ENCODE results near the gene CHRNB1. TPM values are rescaled to one million over a fixed set of nuclear protein-coding genes. Genes with fewer than 3 reads are reported as not detected.

The CHRNB1 gene
- total RNA-seq, 1 donor from 2014 or later: 11.7 TPM

DNA sequence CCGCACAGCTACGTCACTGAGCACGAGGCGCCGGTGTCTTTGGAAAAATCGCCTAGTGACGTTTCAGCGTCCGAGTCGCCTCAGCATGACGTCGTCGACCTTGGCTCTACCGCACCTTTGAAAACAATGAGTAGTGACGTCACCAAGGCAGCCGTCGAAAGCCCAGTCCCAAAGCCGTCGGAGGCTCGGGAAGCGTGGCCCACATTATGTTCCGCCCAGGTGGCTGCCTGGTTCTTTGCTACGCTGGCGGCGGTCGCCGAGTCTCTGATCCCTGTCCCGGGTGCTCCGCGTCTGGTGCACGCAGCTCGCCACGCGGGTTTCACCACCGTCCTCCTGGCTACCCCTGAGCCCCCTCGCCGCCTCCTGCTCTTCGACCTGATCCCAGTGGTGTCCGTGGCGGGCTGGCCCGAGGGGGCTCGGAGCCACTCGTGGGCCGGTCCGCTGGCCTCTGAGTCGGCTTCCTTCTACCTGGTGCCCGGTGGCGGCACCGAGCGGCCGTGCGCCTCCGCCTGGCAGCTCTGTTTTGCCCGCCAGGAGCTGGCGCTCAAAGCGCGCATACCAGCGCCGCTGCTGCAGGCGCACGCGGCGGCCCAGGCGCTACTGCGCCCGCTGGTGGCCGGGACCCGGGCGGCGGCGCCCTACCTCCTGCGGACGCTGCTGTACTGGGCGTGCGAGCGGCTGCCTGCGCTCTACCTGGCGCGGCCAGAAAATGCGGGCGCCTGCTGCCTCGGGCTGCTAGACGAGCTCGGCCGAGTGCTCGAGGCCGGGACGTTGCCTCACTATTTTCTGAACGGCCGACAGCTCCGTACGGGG is 8.1 kb upstream of the CHRNB1 start:
- TF ChIP-seq, protein P1, sequence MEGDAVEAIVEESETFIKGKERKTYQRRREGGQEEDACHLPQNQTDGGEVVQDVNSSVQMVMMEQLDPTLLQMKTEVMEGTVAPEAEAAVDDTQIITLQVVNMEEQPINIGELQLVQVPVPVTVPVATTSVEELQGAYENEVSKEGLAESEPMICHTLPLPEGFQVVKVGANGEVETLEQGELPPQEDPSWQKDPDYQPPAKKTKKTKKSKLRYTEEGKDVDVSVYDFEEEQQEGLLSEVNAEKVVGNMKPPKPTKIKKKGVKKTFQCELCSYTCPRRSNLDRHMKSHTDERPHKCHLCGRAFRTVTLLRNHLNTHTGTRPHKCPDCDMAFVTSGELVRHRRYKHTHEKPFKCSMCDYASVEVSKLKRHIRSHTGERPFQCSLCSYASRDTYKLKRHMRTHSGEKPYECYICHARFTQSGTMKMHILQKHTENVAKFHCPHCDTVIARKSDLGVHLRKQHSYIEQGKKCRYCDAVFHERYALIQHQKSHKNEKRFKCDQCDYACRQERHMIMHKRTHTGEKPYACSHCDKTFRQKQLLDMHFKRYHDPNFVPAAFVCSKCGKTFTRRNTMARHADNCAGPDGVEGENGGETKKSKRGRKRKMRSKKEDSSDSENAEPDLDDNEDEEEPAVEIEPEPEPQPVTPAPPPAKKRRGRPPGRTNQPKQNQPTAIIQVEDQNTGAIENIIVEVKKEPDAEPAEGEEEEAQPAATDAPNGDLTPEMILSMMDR (IDR thresholded peaks at IDR 0.05; ENCODE audit: insufficient read depth, low read depth, low read length): peak; percentile 39
- TF ChIP-seq EZH2 (IDR thresholded peaks at IDR 0.05; ENCODE audit: insufficient read depth, low read length): no peak
- Mint-ChIP-seq H3K9me3 (ENCODE audit: unreplicated experiment) (no peaks in the 10 kb centered on the region), H3K4me3 (ENCODE audit: unreplicated experiment) (peak overlapping the region; percentile 92), H3K27me3 (ENCODE audit: low read depth, unreplicated experiment) (no peaks in the 10 kb centered on the region), H3K27ac (ENCODE audit: unreplicated experiment) (peak overlapping the region; percentile 58), H3K36me3 (ENCODE audit: low read depth, unreplicated experiment) (peaks cover 3% of the 10 kb centered on the region), H3K4me1 (ENCODE audit: low read depth, unreplicated experiment) (peaks cover 13% of the 10 kb centered on the region)
- Histone ChIP-seq H3K27me3 (ENCODE audit: insufficient read depth, low read length) (peaks cover 27% of the 10 kb centered on the region), H3K9ac (ENCODE audit: low read length) (no peak overlapping the region), H3K79me2 (ENCODE audit: insufficient read depth, low read length) (no peaks in the 10 kb centered on the region), H3K9me3 (ENCODE audit: insufficient read depth, low read depth, low read length) (no peaks in the 10 kb centered on the region), H3K4me2 (ENCODE audit: low read length) (peak overlapping the region; percentile 84), H2AFZ (ENCODE audit: low read depth, low read length) (peak overlapping the region; percentile 75), H4K20me1 (ENCODE audit: insufficient read depth, low read length) (peaks cover 13% of the 10 kb centered on the region), H3K4me3 (ENCODE audit: insufficient read depth, low read depth, low read length) (no peak overlapping the region), H3K27ac (ENCODE audit: low read depth, low read length) (no peak overlapping the region), H3K36me3 (ENCODE audit: insufficient read depth, low read length) (no peaks in the 10 kb centered on the region), H3K4me1 (ENCODE audit: insufficient read depth, low read length) (peaks cover 27% of the 10 kb centered on the region)
- DNase-seq (ENCODE audit: low read depth) (peak; percentile 55), FAIRE-seq (no peak)

DNA sequence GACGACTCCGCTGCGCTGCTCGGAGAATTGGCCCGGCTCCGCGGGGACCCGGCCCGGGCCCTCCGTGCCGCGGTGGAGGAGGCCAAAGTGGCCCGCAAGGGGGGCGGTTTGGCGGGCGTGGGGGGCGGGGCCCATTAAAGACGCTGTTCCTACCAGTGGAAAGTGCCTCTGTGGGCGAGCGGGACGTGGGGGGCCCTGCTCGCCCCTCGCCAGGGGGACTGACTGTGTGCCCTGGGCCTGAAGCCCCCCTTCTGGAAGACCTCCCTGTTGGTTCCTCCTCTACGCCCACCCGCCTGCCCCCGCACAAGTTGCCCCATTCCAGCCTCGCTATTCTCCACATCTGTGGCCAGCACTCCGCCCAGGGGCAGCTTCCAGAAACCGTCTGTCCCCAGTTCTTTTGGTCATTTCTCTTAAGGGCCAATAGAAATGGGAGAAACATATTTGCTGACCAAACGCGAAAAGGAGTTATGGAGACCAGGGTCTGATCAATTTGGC is 7.4 kb upstream of the CHRNB1 start:
- H2AFZ ChIP-seq (ENCODE audit: low read depth, low read length): peak overlapping the region; percentile 68
- no peaks in the 10 kb centered on the region for H3K79me2 ChIP-seq (ENCODE audit: insufficient read depth, low read length)
- Mint-ChIP-seq H3K36me3 (ENCODE audit: low read depth, unreplicated experiment) (peaks cover 6% of the 10 kb centered on the region), H3K9me3 (ENCODE audit: unreplicated experiment) (no peaks in the 10 kb centered on the region), H3K27me3 (ENCODE audit: low read depth, unreplicated experiment) (no peaks in the 10 kb centered on the region), H3K27ac (ENCODE audit: unreplicated experiment) (peak overlapping the region; percentile 88), H3K4me3 (ENCODE audit: unreplicated experiment) (peak overlapping the region; percentile 94), H3K4me1 (ENCODE audit: low read depth, unreplicated experiment) (peaks cover 13% of the 10 kb centered on the region)
- peaks cover 13% of the 10 kb centered on the region for H4K20me1 ChIP-seq (ENCODE audit: insufficient read depth, low read length)
- peaks cover 27% of the 10 kb centered on the region for H3K4me1 ChIP-seq (ENCODE audit: insufficient read depth, low read length)
- H3K27ac ChIP-seq (ENCODE audit: low read depth, low read length): no peak overlapping the region
- no peak for FAIRE-seq
- no peak overlapping the region for H3K9ac ChIP-seq (ENCODE audit: low read length)
- H3K27me3 ChIP-seq (ENCODE audit: insufficient read depth, low read length): peaks cover 27% of the 10 kb centered on the region
- no peak for DNase-seq (ENCODE audit: low read depth)
- no peak overlapping the region for H3K4me3 ChIP-seq (ENCODE audit: insufficient read depth, low read depth, low read length)
- no peaks in the 10 kb centered on the region for H3K36me3 ChIP-seq (ENCODE audit: insufficient read depth, low read length)
- TF ChIP-seq, protein P1 (IDR thresholded peaks at IDR 0.05; ENCODE audit: insufficient read depth, low read depth, low read length): no peak
- no peak for TF ChIP-seq EZH2 (IDR thresholded peaks at IDR 0.05; ENCODE audit: insufficient read depth, low read length)
- H3K9me3 ChIP-seq (ENCODE audit: insufficient read depth, low read depth, low read length): no peaks in the 10 kb centered on the region
- H3K4me2 ChIP-seq (ENCODE audit: low read length): peak overlapping the region; percentile 84
